Fibroblast of upper back skin (primary cell): Measurements from ENCODE around the gene SCAI.
A peak's percentile ranks its signal among the peaks of the same experiment; 100 is the strongest.
"Not testable (repeated sequence)": the region's sequence is repeated elsewhere in the genome, so short reads cannot be mapped to it uniquely, and the experiment has no call there.

Source experiments
- DNase-seq: peaks from one replicate; pipeline ENCODE4 v3.0.0-alpha.2; 2013

The SCAI gene

DNA sequence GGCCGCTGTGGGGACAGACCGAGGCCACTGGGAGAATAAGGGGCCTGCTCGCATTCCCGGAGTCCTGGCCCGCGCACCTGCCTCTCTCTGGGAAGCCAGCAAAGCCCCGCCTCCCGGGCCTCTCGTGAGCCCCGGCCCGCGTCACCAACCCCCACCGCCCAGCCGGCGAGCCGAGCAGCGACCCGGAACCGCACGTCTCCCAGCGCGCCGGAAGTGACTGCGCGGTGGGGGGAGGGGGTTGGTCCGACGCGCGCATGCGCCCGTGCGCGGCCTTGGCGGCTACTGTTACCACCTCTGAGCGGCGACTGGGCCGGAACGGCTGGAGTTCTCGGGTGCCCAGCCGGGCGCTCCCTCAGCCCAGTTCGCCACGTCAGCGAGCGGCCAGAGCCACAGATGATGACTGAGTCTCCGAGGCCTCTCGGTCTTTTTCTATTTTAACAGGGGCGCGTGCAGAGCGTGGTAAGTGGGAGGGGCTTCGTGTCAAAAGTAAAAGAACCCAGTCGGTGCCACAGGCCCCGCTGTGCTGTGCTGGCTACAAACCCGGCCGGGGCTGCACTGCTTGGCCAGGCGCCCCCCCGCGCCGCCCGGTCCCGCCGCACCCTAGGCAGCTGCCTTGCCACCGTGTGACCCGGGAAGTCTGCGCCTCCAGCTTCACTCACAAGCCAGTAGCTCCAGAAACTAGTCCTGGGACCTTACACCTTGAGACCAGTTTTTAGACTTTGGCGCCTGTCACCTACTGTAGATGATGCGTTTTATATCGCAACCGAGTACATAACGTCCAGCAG is 202.2 kb downstream of the SCAI start, which contains the start of gene GOLGA1:
TSS of gene GOLGA1 (minus strand) at position 190 of the 785 bp plus-strand sequence. CDS start 2,372 bp downstream, outside the sequence.
- DNase-seq: peak; percentile 93

DNA sequence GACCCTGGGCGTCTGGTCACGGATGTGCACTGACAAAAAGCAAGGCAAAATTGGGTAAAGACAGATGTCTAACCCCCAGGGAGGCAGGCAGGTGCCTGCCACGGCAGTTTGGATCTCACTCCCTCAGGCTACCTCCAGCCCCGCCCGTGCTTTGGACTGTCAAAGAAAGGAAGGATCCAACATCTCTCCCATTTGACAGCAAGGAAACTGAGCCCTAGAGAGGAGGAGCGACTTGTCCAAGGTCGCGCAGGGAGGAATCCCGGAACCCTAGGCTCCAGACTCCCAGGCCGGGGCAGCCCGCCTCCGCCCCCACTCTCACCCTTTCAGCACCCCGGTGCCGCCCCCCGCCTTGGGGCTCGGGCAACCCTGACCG is 202.8 kb downstream of the SCAI start:
- DNase-seq: no peak

DNA sequence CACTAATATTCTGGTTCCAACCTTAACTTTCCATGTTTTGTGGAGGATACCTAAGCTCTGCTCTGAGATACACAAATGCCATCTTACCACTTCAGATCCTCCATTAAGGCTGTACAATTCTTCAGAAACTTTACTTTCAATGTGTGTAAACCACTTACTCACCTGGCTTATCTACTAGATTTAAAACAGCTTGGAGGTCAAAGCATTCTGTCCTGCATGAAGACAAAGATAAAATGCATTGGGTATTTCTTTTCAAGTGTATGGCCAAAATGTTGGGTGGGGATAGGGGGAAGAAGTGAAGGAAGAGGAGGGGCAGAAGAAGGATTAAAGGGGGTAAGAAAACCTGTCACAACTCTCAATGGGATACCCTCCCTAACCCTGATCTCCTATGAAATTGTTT is 203.4 kb downstream of the SCAI start:
- no peak for DNase-seq

DNA sequence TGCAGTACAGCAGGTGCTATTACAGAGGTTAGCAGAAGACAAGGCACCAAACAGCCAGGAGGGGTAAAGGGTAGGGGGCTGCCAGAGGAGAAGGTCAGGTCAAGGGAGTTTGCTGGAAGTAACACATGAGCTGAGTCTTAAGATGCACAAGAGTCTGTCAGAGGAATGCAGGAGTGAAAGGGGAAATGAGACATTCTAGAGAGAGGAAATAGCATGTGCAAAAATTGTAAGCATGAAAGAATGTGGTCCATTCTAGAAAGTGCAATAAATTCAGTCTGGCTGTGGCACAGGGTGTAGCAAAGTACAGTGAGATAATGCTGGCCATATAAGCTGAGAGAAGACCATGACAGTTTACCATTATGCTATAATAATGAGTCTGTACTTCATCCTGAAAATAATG is 209.0 kb downstream of the SCAI start:
- DNase-seq: peak; percentile 48

DNA sequence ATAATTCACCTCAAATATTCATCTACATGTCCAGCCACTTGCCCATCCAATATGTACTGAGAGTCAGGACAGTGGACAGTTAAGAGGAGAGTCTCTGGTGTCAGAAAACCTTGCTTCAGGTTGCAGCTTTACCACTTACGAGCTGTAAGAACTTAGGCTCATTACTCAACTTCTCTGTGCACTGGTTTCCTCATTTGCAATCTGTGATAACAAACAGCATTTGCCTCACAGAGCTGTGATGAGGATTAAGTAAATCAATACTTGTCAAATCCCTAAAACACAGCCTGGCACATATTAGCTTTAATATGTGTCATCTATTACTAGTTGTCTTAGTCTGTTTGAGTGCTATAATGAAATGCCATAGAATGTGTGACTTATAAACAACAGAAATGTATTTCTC is 211.0 kb downstream of the SCAI start:
- no peak for DNase-seq

DNA sequence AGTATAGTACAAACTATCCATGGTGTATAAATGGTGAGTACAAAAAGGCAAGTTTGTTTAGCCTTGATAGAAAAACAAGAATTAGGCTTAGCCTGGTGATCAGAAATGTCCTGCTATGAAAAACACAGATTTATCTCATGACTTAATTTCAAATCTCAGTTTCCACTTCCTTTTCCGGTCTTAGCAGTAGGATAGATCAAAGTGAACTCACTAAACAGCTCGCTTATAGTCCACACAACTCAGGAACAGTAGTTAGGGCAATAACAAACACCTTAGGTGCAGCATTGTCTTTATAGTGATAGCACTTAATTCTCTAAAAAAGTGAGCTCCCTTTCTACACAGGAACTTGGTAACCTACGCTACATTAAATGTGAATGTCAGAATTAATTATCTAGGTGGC is 213.9 kb downstream of the SCAI start:
- no peak for DNase-seq

DNA sequence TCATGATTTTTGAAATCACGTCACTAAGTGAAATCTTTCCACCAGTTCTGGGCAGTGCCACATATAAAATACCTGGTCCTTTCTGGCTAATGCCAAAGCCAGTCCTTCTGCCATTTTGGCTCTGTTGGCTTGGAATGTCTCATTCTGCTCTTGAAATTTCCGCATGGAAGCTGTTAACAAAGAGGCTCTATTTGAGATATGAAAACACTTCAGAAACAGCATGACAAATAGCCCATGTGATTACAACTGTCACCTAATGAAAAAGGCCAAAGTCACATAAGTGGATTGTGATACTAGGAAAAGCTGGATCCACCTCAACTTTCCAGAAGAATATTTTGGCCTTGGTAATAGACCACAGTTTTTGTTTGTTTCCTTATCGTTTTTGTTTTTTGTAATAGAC is 215.2 kb downstream of the SCAI start:
- DNase-seq: no peak

DNA sequence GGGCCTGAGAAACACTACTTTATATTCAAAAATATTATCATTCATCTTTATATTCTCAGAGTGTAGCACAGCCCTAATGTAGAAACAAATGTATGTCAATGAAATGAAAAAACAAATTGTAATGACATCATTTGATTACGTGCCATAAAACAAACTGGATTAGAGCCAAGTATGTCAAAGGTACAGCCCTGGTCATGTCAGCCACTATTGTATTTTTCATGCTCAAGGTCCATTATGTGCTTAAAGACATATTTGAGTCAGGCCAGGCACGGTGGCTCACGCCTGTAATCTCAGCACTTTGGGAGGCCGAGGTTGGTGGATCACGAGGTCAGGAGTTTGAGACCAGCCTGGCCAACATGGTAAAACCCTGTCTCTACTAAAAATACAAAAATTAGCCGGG is 222.9 kb downstream of the SCAI start:
- DNase-seq: not testable (repeated sequence)

DNA sequence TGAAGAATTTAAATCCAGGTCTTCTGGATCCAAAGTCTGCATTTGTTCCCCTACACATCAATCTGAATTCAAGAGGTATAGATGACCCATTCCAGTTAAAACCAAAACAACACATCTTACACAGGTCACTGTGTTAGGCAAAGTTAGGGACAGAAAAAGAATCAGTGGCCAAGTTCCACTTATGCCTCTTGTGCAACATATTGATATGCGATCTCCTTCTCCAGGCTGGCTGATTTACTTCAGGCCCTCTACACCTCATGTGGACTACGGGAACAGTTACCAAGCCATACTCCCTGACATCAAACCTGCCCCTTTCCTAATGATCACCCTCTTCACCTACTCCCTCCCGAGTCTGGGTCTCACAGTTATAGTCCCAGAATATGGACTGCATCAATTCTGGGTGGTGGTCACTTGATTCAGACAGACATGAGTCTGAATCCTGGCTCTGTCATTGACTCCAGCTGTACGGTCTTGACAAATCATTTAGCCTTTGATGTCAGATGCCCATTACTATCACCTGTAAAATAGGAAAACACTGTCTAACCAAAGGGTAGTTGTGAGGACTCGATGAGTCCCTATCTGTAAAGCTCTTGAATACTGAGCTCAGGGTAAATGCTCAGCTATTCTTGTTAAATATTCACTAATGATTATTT is 228.4 kb downstream of the SCAI start:
- DNase-seq: no peak

DNA sequence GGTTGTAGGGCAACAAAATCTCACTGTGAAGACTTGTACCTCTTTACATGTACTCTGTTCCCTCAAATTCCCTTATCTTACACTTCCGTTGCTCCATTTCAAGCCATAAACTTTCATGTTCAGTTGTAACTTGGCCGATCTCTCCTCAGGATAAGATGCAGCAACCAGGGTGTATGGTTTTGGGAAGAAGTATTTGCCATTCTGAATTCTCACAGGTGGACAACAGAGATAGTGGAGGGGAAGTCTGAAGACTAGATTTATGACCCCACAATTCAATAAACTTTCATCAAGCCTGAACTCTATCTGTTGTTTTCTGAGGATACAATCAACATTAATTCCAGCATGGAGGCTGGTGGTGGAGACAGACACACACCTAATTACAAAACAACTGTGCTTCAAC is 229.9 kb downstream of the SCAI start:
- DNase-seq: no peak

DNA sequence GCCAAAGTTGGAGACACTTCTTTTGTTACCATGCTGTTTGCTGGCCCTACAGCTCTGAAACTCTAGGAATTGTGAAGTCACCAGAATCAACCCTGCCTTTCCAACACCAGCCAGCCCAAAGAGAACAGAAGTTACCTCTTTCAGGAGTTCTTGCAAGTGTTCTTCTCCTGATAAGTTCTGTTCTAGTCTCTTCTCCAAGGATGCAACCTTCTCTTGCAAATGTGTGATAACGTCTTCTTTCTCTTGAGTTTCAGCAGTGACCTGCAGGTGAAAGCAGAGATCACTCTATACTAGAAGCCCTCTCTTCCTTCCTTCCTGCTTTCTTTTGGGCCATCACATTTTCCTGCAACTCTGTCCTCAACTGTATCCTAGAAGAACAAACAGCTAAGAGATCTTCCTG is 231.6 kb downstream of the SCAI start:
- DNase-seq: no peak

DNA sequence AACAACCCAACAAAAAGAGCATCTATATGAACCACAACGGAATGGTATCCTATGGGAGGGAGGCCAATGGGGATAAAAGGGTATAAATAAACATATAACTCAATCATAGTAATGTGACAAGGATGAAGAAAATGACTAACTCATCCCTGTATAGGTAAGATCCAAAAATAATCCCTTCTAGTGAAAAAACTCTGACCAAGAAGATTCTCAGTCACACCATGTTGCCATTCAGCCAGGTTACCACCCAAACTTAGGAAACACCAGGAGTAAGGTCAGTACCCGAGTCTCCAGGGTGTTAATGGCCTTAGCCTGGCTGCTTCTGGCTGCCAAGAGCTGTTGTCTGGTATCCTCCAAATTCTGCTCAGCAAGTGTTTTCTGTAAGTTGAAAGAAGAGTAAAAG is 235.2 kb downstream of the SCAI start:
- DNase-seq: no peak

DNA sequence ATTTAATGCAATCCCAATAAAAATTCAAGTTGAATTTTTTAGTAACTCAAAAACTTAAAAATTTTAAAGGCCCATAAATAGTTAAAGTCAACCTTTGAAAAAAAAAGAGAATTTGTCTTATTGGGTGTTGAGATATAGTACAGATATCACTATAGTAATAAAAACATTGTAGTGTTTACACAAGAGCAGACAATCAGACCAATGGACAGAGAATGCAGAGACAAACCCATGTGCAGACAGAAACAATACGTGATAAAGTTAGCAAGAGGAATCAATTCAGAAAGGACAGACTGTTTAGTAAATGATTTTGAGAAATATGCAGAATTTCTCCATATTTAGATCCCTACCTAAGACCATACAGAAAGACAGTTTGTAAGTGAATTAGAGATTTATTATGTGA is 236.4 kb downstream of the SCAI start:
- DNase-seq: no peak

DNA sequence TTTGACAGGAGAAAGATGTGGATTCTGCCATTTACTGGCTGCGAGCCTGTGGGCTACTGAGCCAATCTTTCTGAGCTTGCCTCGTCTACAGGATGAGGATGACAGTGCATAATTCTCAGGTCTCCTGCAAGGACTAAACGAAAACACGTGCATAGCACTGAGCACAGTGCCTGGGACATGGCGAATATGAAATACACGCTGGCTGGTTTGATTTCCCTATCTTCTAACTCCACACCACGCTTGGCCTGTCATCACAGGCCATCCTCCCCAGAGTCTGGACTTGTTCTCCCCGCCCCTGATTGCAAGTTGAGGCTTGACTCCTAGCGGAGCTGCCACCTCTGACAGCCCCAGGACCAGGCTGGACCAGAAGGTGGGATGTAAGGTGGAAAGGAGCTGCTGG is 243.5 kb downstream of the SCAI start:
- no peak for DNase-seq

DNA sequence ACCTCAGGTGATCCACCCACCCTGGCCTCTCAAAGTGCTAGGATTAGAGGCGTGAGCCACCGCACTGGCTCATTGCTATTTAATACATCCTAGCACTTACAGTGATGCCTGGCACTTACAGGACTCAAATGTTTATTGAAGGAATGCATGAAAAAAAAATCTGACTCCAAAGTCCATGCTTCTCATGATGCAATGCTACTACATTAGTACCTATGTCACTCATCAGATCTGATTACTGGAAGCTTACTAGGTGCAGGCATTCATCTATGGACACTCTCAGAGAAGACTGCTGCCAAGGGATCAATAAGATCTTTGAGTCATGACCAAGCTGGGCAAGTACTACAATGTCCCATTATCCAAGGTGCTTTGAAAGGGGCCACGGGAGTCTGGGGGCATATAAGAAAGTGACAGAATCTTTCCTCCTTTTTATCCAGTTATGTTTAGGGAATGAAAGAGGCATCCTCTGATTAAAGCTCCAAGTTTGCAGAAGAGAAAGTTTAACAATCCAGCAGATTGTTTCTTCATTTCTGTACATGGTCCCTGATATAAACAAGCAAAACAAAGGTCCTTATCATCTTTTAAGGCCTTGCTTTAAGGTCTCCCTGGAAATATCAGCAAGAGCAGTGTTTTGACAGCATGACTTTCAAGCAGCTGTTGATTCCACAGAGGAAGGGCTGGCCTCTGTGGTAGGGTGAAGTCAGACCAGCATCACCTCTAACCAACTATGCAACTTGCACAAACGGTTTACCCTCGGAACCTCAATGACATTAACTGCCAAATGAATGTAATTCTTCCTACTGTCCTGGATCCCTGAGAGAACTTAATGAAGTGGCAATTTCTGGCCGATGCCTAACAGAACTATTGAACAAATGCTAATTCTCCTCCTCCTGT is 245.5 kb downstream of the SCAI start:
- DNase-seq: no peak

DNA sequence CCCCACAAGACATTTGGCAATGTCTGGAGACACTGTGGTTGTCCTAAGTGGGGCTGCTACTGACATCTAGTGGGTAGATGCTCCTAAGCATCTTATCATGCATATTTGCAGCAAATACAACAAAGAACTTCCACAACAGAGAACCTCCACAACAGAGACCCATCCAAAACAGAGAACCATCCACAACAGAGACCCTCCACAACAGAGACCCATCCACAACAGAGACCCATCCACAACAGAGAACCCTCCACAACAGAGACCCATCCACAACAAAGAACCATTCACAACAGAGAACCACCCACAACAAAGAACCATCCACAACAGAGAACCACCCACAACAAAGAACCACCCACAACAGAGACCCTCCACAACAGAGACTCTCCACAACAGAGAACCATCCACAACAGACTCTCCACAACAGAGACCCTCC is 248.6 kb downstream of the SCAI start:
- DNase-seq: peak; percentile 41

DNA sequence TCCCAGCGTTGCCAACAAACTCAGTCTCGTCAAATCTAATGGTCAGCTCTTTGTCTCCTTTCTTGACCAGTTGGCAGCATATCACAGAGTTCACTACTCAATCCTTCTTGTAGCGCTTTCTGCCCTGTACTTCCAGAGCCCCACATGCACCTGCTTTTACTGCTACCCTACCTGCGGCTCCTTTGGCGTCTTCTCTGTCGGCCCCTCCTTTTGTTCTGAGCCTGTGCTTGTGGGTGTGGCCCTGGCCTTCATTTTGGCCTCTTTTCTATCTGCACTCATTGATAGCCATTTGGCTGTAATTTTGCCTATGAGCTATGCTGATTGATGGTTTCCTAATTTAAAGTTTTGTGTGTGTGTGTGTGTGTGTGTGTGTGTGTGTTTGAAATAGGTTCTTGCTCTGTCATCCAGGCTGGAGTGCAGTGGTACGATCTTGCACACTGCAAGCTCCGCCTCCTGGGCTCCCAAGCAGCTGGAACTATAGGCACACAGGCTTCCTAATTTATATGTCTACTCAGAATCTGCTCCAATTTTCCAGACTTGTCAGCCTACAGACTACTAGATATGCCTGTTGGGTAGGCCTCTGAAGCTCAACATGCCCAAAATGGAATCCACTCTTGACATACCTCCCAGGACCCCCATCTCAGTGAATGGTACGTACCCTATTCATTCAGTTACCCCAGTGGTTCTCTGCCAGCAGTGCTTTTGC is 249.1 kb downstream of the SCAI start:
- DNase-seq: no peak
